Left lung (tissue), 10 donors: ENCODE measurements around the gene TECR. TPM values are rescaled to one million over a fixed set of nuclear protein-coding genes. Genes with fewer than 3 reads are reported as not detected.
A peak's percentile ranks its signal among the peaks of the same experiment; 100 is the strongest.
"Not testable (repeated sequence)": the region's sequence is repeated elsewhere in the genome, so short reads cannot be mapped to it uniquely, and the experiment has no call there.

Experiments
- ATAC-seq: fragments of 200-7000 bp; cut with Tn5 transposase; one replicate; pipeline ENCODE4 v1.9.1; 2020; ENCODE audit warnings: moderate library complexity
- DNase-seq, 4 donors: peaks; one replicate each; pipeline ENCODE4 v3.0.0-alpha.2; 2013 to 2020
- H3K27ac ChIP-seq, 2 donors: fragments of 200-600 bp; sonication (generic) in 1 of 2; one replicate each; pipeline versions ENCODE4 v1.5.0 to v1.8.0; 2020 to 2021
- H3K27me3 ChIP-seq, 2 donors: fragments of 200-600 bp; sonication (generic) in 1 of 2; one replicate each; pipeline versions ENCODE4 v1.5.0 to v1.8.0; 2020 to 2021
- H3K36me3 ChIP-seq, 2 donors: fragments of 200-600 bp; sonication (generic) in 1 of 2; one replicate each; pipeline versions ENCODE4 v1.5.0 to v1.8.0; 2020 to 2021
- H3K4me1 ChIP-seq, 2 donors: fragments of 200-600 bp; one replicate each; pipeline ENCODE4 v1.8.0; 2021
- H3K4me3 ChIP-seq, 2 donors: fragments of 200-600 bp; sonication (generic) in 1 of 2; one replicate each; pipeline versions ENCODE4 v1.5.0 to v1.8.0; 2020 to 2021; ENCODE audit warnings: mild to moderate bottlenecking in 1 of 2
- H3K9me3 ChIP-seq, 2 donors: fragments of 200-600 bp; sonication (generic) in 1 of 2; one replicate each; pipeline versions ENCODE4 v1.5.0 to v1.8.0; 2020 to 2021
- CTCF ChIP-seq, 2 donors: fragments of 200-600 bp; sonication (generic) in 1 of 2; IDR thresholded peaks; one replicate each; pipeline versions ENCODE4 v1.5.0 to v1.8.0; 2021; ENCODE audit warnings: antibody characterized with exemption in 2 of 2
- intact Hi-C, 2 donors: fragments of 100-400 bp; cut with DNase I; formaldehyde crosslinking; loops; one replicate each; pipeline versions ENCODE4 v1.11.2 to v1.14.2; 2022
- polyA plus RNA-seq, 6 donors: library from polyadenylated mRNA; unstranded; fragments of 120-200 nt; gene quantifications; one replicate each; pipeline ENCODE4 v1.2.1, GENCODE V29; 2013; ENCODE audit not compliant: insufficient read length in 6 of 6
- total RNA-seq, 2 donors: library from RNA; stranded (reverse); fragmentation: NEBNext Ultra II Directional; extraction: Animal tissue kit (Norgen Biotek cat#: 25700); gene quantifications; one replicate each; pipeline ENCODE4 v1.2.1, GENCODE V29; 2021
- donor health status: DM: no; HTN: yes; CAD: no.
- donor health status: DM: no; HTN: no; CAD: no.

TECR gene
- total and polyA plus RNA-seq, 8 donors, result 77.8 to 122 (median 90.0) TPM

DNA sequence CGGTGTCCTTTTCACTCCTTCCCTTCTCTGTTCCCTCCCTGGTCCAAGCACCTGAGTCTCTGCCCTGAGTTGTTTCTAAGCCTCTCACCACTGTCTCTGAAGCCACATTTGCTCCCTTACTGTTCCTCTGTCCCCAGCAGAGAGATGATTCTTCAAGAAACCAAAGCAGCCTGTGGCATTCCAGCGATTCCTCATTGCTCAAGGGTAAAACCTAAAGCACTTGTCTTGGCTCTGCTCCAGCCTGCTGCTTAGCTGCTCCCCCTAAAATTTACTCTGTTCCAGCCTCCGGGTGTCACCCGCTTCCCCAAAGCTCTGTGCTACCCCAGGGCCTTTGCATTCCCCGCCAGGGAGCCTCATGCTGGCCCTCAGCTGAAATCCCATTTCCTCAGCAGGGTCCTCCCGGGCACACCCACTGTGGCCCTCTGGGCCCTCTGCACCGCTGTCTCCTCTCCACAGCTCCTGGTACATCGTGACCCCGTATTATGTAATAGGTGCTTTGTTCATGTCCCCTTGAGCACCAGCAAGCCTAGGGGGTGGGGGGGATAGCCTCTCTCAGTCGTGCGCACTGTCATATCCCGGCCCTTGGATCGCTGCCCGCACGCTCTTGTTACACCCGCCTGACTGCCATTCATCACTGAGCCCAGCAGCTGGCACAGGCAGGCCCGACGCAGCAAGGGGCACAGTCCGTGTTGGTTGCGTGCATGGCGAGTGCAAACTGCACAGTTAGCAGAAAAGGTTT is 15.8 kb downstream of the TECR start:
- no peak overlapping the region for H3K27ac ChIP-seq
- ATAC-seq, result peak; percentile 70
- H3K4me1 ChIP-seq, result peaks cover 0 to 5% of the 10 kb centered on the region in 2 donors
- TF ChIP-seq CTCF (IDR thresholded peaks at IDR 0.05), result no peak
- no peaks in the 10 kb centered on the region for H3K27me3 ChIP-seq
- H3K9me3 ChIP-seq, result no peaks in the 10 kb centered on the region
- DNase-seq, result peak in 1 of 4 donors; percentile 82
- no peak overlapping the region for H3K4me3 ChIP-seq
- H3K36me3 ChIP-seq, result peaks cover 0 to 9% of the 10 kb centered on the region in 2 donors
- intact Hi-C loops, result no loop called here

GRCh38 chr19:14545716-14546082 is 16.3 kb downstream of the TECR start:
- intact Hi-C loops, result no loop called here
- ATAC-seq, result no peak
- no peak overlapping the region for H3K4me3 ChIP-seq

DNA sequence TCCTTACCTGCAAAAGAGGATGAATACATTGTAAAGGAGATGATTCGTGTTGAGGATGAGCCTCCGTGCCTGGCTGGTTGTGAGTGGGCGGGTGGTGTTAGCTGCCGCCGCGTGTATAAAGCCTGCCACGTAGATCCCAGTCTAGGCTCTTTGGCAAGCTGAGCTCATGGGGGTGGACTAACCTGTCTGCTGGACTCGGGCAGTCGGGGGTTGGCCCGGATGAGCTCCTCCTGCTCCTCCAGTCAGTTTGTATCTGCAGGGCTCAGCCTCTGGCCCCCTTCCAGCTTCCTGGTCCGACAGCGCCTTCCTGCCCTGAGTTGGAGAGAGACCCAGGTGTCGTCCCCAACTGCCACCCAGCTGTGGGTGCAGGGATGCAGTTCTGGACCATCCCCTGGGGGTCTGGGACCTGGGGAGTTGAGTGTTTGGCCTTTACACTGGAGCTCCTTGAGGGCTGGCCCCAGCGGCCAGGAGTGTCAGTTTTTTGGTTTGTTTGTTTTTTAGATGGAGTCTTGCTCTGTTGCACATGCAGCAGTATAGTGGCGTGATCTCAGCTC is 20.9 kb downstream of the TECR start:
- H3K4me3 ChIP-seq, result no peak overlapping the region
- H3K9me3 ChIP-seq, result no peaks in the 10 kb centered on the region
- H3K4me1 ChIP-seq, result peaks cover 0 to 21% of the 10 kb centered on the region in 2 donors
- no peak overlapping the region for H3K27ac ChIP-seq
- intact Hi-C loops, result no loop called here
- DNase-seq (peak in 1 of 4 donors; percentile 63), ATAC-seq (no peak)
- peaks cover 0 to 18% of the 10 kb centered on the region in 2 donors for H3K36me3 ChIP-seq
- no peaks in the 10 kb centered on the region for H3K27me3 ChIP-seq
- TF ChIP-seq CTCF (IDR thresholded peaks at IDR 0.05), result no peak

More at GRCh38 chr19:14545716-14546082, 16.3 kb downstream of the TECR start:
- no peaks in the 10 kb centered on the region for H3K9me3 ChIP-seq
- peaks cover 0 to 12% of the 10 kb centered on the region in 2 donors for H3K36me3 ChIP-seq
- peaks cover 0 to 9% of the 10 kb centered on the region in 2 donors for H3K4me1 ChIP-seq
- no peak for TF ChIP-seq CTCF (IDR thresholded peaks at IDR 0.05)
- no peak overlapping the region for H3K27ac ChIP-seq
- no peak for DNase-seq
- H3K27me3 ChIP-seq, result no peaks in the 10 kb centered on the region

DNA sequence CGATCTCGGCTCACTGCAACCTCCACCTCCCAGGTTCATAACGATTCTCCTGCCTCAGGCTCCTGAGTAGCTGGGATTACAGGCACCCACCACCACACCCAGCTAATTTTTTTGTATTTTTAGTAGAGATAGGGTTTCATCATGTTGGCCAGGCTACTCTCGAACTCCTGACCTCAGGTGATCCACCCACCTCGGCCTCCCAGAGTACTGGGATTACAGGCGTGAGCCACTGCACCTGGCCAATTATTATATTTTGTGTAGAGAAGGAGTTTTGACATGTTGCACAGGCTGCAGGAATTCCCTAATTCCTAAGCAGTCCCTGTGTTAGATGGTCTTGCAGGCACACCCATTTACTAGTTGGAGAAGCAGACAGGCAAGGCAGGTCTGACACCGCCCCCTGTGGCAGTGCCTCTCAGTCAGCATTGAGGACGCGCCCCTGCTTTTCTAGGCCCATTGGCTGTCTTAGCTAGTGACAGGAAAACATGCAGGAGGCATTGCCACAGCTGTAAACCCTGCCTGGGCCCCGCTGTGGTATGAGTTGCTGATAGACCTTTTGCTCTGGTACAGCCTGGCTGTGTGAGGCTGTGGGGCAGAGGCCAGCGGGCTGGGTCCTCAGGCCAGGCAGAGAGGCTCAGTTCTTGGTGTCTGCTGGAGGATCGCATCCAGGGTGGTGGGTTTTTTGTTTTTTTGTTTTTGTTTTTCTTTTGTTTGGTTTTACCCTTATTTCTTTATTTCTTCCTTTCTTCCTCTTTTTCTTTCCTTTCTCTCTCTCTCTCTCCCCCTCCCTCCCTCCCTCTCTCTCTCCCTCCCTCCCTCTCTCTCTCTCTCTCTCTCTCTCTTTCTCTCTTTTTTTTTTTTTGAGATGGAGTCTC is 22.0 kb downstream of the TECR start:
- DNase-seq (peak in 1 of 4 donors; percentile 80), ATAC-seq (peak; percentile 37)
- peaks cover 0 to 22% of the 10 kb centered on the region in 2 donors for H3K4me1 ChIP-seq
- H3K27me3 ChIP-seq, intact Hi-C loops, H3K9me3 ChIP-seq, H3K4me3 ChIP-seq: not testable (repeated sequence)
- peaks cover 0 to 18% of the 10 kb centered on the region in 2 donors for H3K36me3 ChIP-seq
- peak overlapping the region in 1 of 2 donors; percentile 72 for H3K27ac ChIP-seq

DNA sequence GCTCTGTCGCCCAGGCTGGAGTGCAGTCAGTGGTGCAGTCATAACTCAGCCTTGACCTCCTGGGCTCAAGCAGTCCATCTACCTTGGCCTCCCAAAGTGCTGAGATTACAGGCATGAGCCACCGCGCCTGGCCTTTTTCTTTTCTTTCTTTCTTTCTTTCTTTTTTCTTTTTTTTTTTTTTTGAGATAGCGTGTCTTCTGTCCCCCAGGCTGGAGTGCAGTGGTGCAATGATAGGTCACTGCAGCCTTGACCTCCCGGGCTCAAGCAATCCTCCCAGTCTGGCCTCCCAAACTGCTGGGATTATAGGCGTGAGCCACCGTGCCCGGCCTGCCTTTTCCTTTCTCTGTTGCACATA is 22.6 kb downstream of the TECR start:
- Histone ChIP-seq H3K36me3 (peaks cover 0 to 18% of the 10 kb centered on the region in 2 donors), H3K4me1 (peaks cover 0 to 28% of the 10 kb centered on the region in 2 donors)
- ATAC-seq, H3K4me3 ChIP-seq, intact Hi-C loops, H3K9me3 ChIP-seq, H3K27ac ChIP-seq, H3K27me3 ChIP-seq, DNase-seq: not testable (repeated sequence)
